Right atrium auricular region (tissue), 2 donors: Measurements from ENCODE around the gene SLCO1C1. TPM values are rescaled to one million over a fixed set of nuclear protein-coding genes. Genes with fewer than 3 reads are reported as not detected.

Source experiments
- DNase-seq: peaks from one replicate; pipeline ENCODE4 v3.0.0-alpha.2; 2019; ENCODE audit warnings: low spot score
- H3K27ac ChIP-seq, 2 donors: fragments of 200-600 bp; sonication (generic); 1 replicate in 1 of 2; 2 replicates in 1 of 2; pipeline ENCODE4 v1.5.1; 2016 to 2019
- H3K27me3 ChIP-seq, 2 donors: fragments of 200-600 bp; sonication (generic); one replicate each; pipeline versions ENCODE4 v1.5.1 to v1.6.0; 2017 to 2019
- H3K36me3 ChIP-seq: fragments of 200-600 bp; sonication (generic); one replicate; pipeline ENCODE4 v1.5.1; 2016
- H3K4me1 ChIP-seq, 2 donors: fragments of 200-600 bp; sonication (generic); one replicate each; pipeline versions ENCODE4 v1.5.1 to v1.6.0; 2017 to 2019
- H3K4me3 ChIP-seq, 2 donors: fragments of 200-600 bp; sonication (generic); 1 replicate in 1 of 2; 2 replicates in 1 of 2; pipeline ENCODE4 v1.5.1; 2017 to 2019; ENCODE audit warnings: mild to moderate bottlenecking in 1 of 2, moderate library complexity in 1 of 2
- H3K9me3 ChIP-seq, 2 donors: fragments of 200-600 bp; sonication (generic); one replicate each; pipeline ENCODE4 v1.5.1; 2019
- total RNA-seq, 2 donors: library from RNA; depleted of rRNA; stranded (reverse); fragments of >200 nt; gene quantifications; one replicate each; pipeline ENCODE4 v1.1.0, GENCODE V29; 2016
- TF ChIP-seq, protein P1 (sequence below), 2 donors: fragments of 200-600 bp; sonication (generic); IDR thresholded peaks; one replicate each; pipeline ENCODE4 v1.5.1; 2019; ENCODE audit warnings: antibody characterized with exemption in 2 of 2

Gene SLCO1C1
- total RNA-seq, 2 donors from 2014 or later, result 0.31 to 2.0 TPM

DNA sequence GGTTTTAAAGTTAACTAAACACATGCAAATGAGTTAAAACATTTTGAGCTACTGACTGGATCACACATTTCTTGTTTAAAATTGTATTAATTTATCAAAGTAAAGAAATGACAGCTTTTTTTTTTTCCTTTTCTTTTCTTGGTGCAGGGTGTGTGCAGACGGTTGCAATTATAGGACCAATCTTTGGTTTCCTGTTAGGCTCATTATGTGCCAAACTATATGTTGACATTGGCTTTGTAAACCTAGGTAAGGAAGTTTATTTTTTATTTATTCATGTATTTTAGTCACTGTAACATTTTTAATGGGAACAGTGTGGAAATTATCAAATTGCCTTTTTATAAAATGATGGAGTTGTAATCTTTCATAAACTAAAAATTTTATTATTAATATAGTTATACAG, 21.9 kb downstream of the SLCO1C1 start:
- no peak for DNase-seq
- H3K36me3 ChIP-seq, result no peaks in the 10 kb centered on the region
- TF ChIP-seq, protein P1, sequence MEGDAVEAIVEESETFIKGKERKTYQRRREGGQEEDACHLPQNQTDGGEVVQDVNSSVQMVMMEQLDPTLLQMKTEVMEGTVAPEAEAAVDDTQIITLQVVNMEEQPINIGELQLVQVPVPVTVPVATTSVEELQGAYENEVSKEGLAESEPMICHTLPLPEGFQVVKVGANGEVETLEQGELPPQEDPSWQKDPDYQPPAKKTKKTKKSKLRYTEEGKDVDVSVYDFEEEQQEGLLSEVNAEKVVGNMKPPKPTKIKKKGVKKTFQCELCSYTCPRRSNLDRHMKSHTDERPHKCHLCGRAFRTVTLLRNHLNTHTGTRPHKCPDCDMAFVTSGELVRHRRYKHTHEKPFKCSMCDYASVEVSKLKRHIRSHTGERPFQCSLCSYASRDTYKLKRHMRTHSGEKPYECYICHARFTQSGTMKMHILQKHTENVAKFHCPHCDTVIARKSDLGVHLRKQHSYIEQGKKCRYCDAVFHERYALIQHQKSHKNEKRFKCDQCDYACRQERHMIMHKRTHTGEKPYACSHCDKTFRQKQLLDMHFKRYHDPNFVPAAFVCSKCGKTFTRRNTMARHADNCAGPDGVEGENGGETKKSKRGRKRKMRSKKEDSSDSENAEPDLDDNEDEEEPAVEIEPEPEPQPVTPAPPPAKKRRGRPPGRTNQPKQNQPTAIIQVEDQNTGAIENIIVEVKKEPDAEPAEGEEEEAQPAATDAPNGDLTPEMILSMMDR (IDR thresholded peaks at IDR 0.05), result no peak
- H3K27me3 ChIP-seq, result no peaks in the 10 kb centered on the region
- H3K27ac ChIP-seq, result no peak overlapping the region
- H3K9me3 ChIP-seq, result no peaks in the 10 kb centered on the region
- H3K4me1 ChIP-seq, result no peaks in the 10 kb centered on the region
- H3K4me3 ChIP-seq, result no peak overlapping the region

DNA sequence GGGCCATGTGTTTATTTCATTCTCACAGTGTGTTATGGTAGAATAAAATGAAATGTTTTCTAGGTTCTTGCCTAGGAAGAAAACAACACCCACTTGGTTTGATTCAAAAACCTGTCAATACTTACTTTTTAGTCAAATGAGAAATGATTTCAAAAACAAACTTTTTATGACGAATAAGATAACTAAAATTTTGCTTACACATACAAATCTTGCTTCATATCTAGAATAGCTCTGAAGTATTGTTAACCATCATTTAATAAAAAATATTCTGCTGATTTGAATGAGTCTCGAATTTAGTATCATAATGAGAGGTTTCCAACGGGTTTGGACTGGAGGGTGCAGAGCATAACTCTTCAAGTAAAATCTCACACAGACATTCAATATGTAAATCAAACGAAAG, 23.2 kb downstream of the SLCO1C1 start:
- Histone ChIP-seq H3K4me1 (no peaks in the 10 kb centered on the region), H3K27ac (no peak overlapping the region), H3K27me3 (no peaks in the 10 kb centered on the region), H3K36me3 (no peaks in the 10 kb centered on the region), H3K9me3 (no peaks in the 10 kb centered on the region), H3K4me3 (no peak overlapping the region)
- TF ChIP-seq, protein P1 (IDR thresholded peaks at IDR 0.05), result no peak
- no peak for DNase-seq

DNA sequence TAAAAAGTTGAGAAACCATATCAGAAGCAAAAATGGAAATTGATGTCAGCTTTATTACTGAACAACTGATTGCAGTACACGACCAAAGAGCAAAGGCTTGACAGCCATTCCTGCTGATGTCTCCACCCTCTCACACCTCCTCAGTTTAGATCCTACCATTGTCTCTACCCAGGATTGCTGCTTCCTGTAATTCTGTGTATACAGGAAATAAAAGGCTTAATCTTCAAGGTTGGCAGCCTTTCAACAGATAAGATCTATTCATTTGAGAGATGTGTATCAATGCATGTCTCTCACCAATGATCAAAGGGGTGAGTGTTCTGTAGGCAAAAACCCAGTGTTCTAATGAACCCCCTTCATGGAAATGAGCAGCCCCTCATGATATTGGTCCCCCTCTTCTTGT, 27.0 kb downstream of the SLCO1C1 start:
- Histone ChIP-seq H3K9me3 (no peaks in the 10 kb centered on the region), H3K27ac (no peak overlapping the region), H3K27me3 (no peaks in the 10 kb centered on the region), H3K36me3 (no peaks in the 10 kb centered on the region), H3K4me3 (no peak overlapping the region), H3K4me1 (no peaks in the 10 kb centered on the region)
- DNase-seq, result no peak
- TF ChIP-seq, protein P1 (IDR thresholded peaks at IDR 0.05), result no peak

DNA sequence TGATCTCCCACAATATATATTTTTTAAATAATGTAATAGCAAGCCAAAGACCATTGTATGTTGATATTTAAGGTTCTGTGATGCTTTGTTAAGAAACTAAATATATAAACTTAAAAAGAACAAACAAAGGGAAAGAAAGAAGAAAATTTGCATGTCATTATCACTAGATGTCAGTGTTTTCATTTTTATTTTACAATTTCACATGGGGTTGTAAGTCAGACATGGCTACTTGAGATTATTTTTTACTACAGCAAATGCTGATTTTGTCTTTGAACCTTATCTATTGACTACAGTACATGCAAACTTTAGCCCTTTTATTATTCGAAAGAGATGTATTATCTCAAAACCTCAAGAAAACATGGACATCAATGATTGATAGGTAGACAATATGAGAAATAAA, 36.1 kb downstream of the SLCO1C1 start:
- Histone ChIP-seq H3K4me3 (no peak overlapping the region), H3K27me3 (no peaks in the 10 kb centered on the region), H3K27ac (no peak overlapping the region), H3K4me1 (no peaks in the 10 kb centered on the region), H3K9me3 (no peaks in the 10 kb centered on the region), H3K36me3 (no peaks in the 10 kb centered on the region)
- TF ChIP-seq, protein P1 (IDR thresholded peaks at IDR 0.05), result no peak
- DNase-seq, result no peak

DNA sequence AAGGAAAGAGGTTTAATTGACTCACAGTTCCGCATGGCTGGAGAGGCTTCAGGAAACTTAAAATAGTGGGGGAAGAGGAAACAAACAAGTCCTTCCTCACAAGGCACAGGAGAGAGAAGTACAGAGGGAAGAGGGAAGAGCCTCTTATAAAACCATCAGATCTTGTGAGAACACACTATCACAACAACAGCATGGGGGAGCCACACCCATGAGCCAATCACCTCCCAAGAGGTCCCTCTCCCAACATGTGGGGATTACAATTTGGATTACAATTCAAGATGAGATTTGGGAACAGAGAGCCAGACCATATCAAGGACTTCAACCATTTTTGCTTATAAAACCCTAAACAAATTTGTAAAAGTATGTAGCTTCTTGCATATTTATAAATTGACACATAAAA, 45.8 kb downstream of the SLCO1C1 start:
- TF ChIP-seq, protein P1 (IDR thresholded peaks at IDR 0.05), result no peak
- DNase-seq, result no peak
- no peaks in the 10 kb centered on the region for H3K9me3 ChIP-seq
- H3K4me3 ChIP-seq, result no peak overlapping the region
- no peaks in the 10 kb centered on the region for H3K27me3 ChIP-seq
- H3K27ac ChIP-seq, result no peak overlapping the region
- H3K36me3 ChIP-seq, result no peaks in the 10 kb centered on the region
- H3K4me1 ChIP-seq, result no peaks in the 10 kb centered on the region

DNA sequence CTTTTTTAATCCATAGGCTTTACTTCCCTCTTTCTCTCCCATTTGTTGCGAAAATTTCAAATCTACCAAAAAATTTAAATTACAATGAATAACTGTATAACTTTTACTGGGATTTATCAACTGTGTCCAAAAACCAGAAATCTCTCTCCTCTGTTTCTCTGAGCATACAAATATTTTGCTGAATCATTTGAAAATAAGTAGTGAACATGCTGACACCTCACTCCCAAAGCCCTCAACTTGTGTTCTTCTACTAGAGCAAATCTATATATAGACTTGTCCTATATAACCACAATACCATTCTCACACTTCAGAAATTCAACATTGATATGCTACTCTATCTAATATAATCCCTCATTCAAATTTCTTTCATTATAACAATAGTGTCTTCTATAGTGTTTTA, 53.1 kb downstream of the SLCO1C1 start:
- Histone ChIP-seq H3K27me3 (no peaks in the 10 kb centered on the region), H3K9me3 (no peaks in the 10 kb centered on the region), H3K4me1 (no peaks in the 10 kb centered on the region), H3K27ac (no peak overlapping the region), H3K4me3 (no peak overlapping the region), H3K36me3 (no peaks in the 10 kb centered on the region)
- TF ChIP-seq, protein P1 (IDR thresholded peaks at IDR 0.05), result no peak
- no peak for DNase-seq
